Endothelial cell of umbilical vein (primary cell): Measurements from ENCODE around the gene COL16A1. TPM values are rescaled to one million over a fixed set of nuclear protein-coding genes. Genes with fewer than 3 reads are reported as not detected.

Source experiments
- BruUV-seq: library from RNA; stranded (reverse); fragments of 400-500 nt; replicated peaks from 2 replicates; lab custom pipeline; 2021; lab: Mats Ljungman, UMichigan
- CTCF ChIA-PET: fragments of 300-600, 350-600 bp; sonication (Branson Sonifier 250); formaldehyde crosslinking; loops from one replicate; lab custom pipeline; 2021; ENCODE audit warnings: antibody characterized with exemption, inconsistent platforms; lab: Charles Lee
- POLR2A ChIA-PET: fragments of 300-600, 350-600 bp; sonication (Branson Sonifier 250); formaldehyde crosslinking; loops from one replicate; lab custom pipeline; 2021; ENCODE audit warnings: antibody characterized with exemption, inconsistent platforms; lab: Charles Lee
- DNase-seq: peaks from one replicate; pipeline ENCODE4 v3.0.0-alpha.2; 2011; ENCODE audit warnings: low read depth, low spot score
- FAIRE-seq: peaks from 2 replicates; lab custom pipeline; 2011; peaks lifted over from hg19 to GRCh38; lab: Jason Lieb, UNC
- H2AFZ ChIP-seq: 2 replicates; pipeline ENCODE4 v1.6.0; 2012; ENCODE audit warnings: low read depth, low read length, control low read depth, inconsistent platforms
- H3K27ac ChIP-seq: 2 replicates; pipeline ENCODE4 v1.5.1; 2011; ENCODE audit warnings: low read depth, mild to moderate bottlenecking, control low read depth, low read length, moderate library complexity; ENCODE audit not compliant: insufficient read depth
- H3K27me3 ChIP-seq, 2 experiments: 2 replicates each; pipeline versions ENCODE4 v1.6.0 to v1.6.1; 2011; ENCODE audit warnings: low read length in 2 of 2, mixed read lengths in 1 of 2; ENCODE audit not compliant: control insufficient read depth in 2 of 2, insufficient read depth in 2 of 2
- H3K36me3 ChIP-seq, 2 experiments: 2 replicates in 1 of 2; 3 replicates in 1 of 2; pipeline ENCODE4 v1.5.1; 2011; ENCODE audit warnings: low read length in 2 of 2, mild to moderate bottlenecking in 1 of 2, moderate library complexity in 1 of 2; ENCODE audit not compliant: control insufficient read depth in 2 of 2, insufficient read depth in 2 of 2; ENCODE audit errors: extremely low read depth in 1 of 2
- H3K4me1 ChIP-seq: 3 replicates; pipeline ENCODE4 v1.5.1; 2011; ENCODE audit warnings: mild to moderate bottlenecking, low read length; ENCODE audit not compliant: control insufficient read depth, insufficient read depth; ENCODE audit errors: extremely low read depth
- H3K4me2 ChIP-seq: 2 replicates; pipeline ENCODE4 v1.6.1; 2011; ENCODE audit warnings: low read length, control low read depth, mixed read lengths; ENCODE audit not compliant: insufficient read depth
- H3K4me3 ChIP-seq, 3 experiments: fragments of 200-600 bp in 1 of 3; sonication (generic), shearing (Covaris generic) in 1 of 3; replicated peaks in 1 of 3; 2 replicates each; pipeline ENCODE4 v1.5.1; 2011 to 2016; ENCODE audit warnings: control low read depth in 3 of 3, low read length in 3 of 3, mild to moderate bottlenecking in 2 of 3, inconsistent platforms in 1 of 3, low read depth in 1 of 3, moderate library complexity in 1 of 3; ENCODE audit not compliant: insufficient read depth in 1 of 3
- H3K79me2 ChIP-seq: 2 replicates; pipeline ENCODE4 v1.6.0; 2012; ENCODE audit warnings: low read length, inconsistent platforms; ENCODE audit not compliant: control insufficient read depth, insufficient read depth
- H3K9ac ChIP-seq: replicated peaks from 2 replicates; pipeline ENCODE3; 2011; ENCODE audit warnings: low read length, control low read depth; ENCODE audit not compliant: insufficient read depth; ENCODE audit errors: extremely low read depth
- H3K9me1 ChIP-seq: replicated peaks from 3 replicates; pipeline ENCODE4 v1.6.0; 2011; ENCODE audit warnings: mild to moderate bottlenecking, low read length; ENCODE audit not compliant: control insufficient read depth, insufficient read depth; ENCODE audit errors: extremely low read depth
- H3K9me3 ChIP-seq: replicated peaks from 2 replicates; pipeline ENCODE4 v1.5.1; 2012; ENCODE audit warnings: low read length, inconsistent platforms; ENCODE audit not compliant: control insufficient read depth, insufficient read depth
- H4K20me1 ChIP-seq: replicated peaks from 2 replicates; pipeline ENCODE3; 2011; ENCODE audit warnings: mild to moderate bottlenecking, low read length; ENCODE audit not compliant: control insufficient read depth, insufficient read depth; ENCODE audit errors: extremely low read depth
- EZH2 ChIP-seq: IDR thresholded peaks from 2 replicates; pipeline ENCODE4 v1.6.1; 2012; ENCODE audit warnings: borderline replicate concordance, low read depth, mild to moderate bottlenecking, moderate library complexity, low read length, inconsistent platforms; ENCODE audit not compliant: severe bottlenecking
- FOS ChIP-seq: IDR thresholded peaks from 2 replicates; pipeline ENCODE4 v1.6.1; 2011; ENCODE audit warnings: mild to moderate bottlenecking, low read length, moderate library complexity, borderline replicate concordance; ENCODE audit not compliant: insufficient read depth
- GATA2 ChIP-seq: IDR thresholded peaks from 2 replicates; pipeline ENCODE4 v1.7.0; 2011; ENCODE audit warnings: low read depth, mild to moderate bottlenecking, moderate library complexity, mixed read lengths, low read length; ENCODE audit not compliant: insufficient read length, insufficient read depth
- JUN ChIP-seq: IDR thresholded peaks from 2 replicates; pipeline ENCODE4 v1.6.1; 2011; ENCODE audit warnings: borderline replicate concordance, low read depth; ENCODE audit not compliant: insufficient read length, insufficient read depth
- MYC ChIP-seq: IDR thresholded peaks from one replicate; pipeline ENCODE4 v1.6.1; 2011; ENCODE audit warnings: mild to moderate bottlenecking, low read depth, low read length
- POLR2A ChIP-seq: IDR thresholded peaks from 2 replicates; pipeline ENCODE4 v1.6.1; 2012; ENCODE audit warnings: low read depth, mild to moderate bottlenecking, control low read depth, low read length
- POLR2AphosphoS5 ChIP-seq: IDR thresholded peaks from 2 replicates; pipeline ENCODE4 v1.6.1; 2012; ENCODE audit warnings: low read depth, mild to moderate bottlenecking, control low read depth, low read length, moderate library complexity; ENCODE audit not compliant: insufficient read depth
- dilution Hi-C: fragments of 300-500 bp; cut with MboI; formaldehyde crosslinking; loops from one replicate; pipeline ENCODE4 v1.15.0; 2019; ENCODE audit warnings: low sequenced_read_pairs; ENCODE audit not compliant: extremely low pct_ligation_motif_present
- intact Hi-C: fragments of 100-400 bp; cut with micrococcal nuclease; formaldehyde crosslinking; loops from one replicate; pipeline ENCODE4 v1.10.0; 2022
- polyA plus RNA-seq, 4 experiments: library from polyadenylated mRNA; depleted of rRNA in 3 of 4; stranded (reverse) in 3 of 4; unstranded in 1 of 4; fragments of >200 nt; gene quantifications; 2 replicates each; pipeline versions ENCODE4 v1.2.1 to v1.2.3, GENCODE V29; 2011 to 2012; ENCODE audit warnings: missing spikeins in 1 of 4
- total RNA-seq: library from RNA; stranded (reverse); gene quantifications from 2 replicates; pipeline ENCODE4 v1.2.3, GENCODE V29; 2021
- TF ChIP-seq, protein P1 (sequence below): IDR thresholded peaks from 2 replicates; pipeline ENCODE4 v1.6.1; 2011; ENCODE audit not compliant: insufficient read depth, insufficient read length
- TF ChIP-seq, protein P2 (sequence below), 2 donors: IDR thresholded peaks; 1 replicate in 1 of 2; 2 replicates in 1 of 2; pipeline ENCODE4 v1.5.1; 2011; ENCODE audit warnings: low read length in 2 of 2, mild to moderate bottlenecking in 2 of 2, moderate library complexity in 2 of 2, control low read depth in 1 of 2, inconsistent platforms in 1 of 2, low read depth in 1 of 2; ENCODE audit not compliant: insufficient read depth in 1 of 2; ENCODE audit errors: extremely low read depth in 1 of 2

The COL16A1 gene
- total and polyA plus RNA-seq, 2 donors (not counting 3 experiments of a cell fraction or from before 2014, with no cell fraction given) = 0.68 to 1.2 TPM

DNA sequence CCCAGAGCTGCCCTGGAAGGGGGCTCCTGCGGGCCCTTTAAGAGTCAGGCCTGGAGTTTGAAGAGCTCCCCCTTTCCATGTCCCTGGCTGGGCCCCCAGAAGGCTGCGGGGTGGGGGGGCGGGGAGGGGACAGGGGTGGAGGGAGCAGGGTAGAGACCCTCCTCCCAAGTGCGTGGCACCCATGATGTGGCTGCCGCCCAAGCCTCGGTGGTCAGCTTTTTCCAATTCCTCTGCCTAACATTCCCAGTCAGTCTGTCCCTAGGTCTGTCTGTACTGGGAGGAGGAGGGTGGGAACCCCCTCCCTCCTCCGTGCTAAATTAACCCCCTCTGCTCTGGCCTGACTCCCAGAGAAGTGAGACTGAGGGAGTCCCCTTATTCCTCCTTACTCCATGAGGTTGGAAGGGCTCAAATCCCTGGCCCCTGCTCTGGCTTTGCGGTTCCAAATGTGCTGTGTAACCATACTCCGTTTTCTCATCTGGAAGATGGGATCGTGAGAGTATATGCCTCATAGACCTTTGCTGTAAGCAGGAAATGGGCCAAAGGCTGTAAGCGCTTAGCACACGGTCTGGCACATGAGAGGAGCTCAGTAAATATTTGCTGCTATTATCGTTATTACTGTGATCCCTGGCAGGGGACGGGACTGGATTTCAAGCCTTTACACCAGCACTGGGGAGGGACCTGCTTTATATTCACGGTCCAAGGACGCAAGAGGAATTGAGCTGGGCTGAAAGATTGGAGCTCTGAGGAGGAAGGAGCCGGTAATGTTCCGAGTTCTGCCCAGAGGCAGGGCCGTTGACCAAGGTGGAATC, 658 bp upstream of the COL16A1 start:
- Histone ChIP-seq H3K4me1 (peaks cover 9% of the 10 kb centered on the region), H3K9me3 (no peaks in the 10 kb centered on the region), H3K9ac (no peak overlapping the region), H3K9me1 (no peaks in the 10 kb centered on the region), H3K79me2 (no peaks in the 10 kb centered on the region), H3K36me3 (no peaks in the 10 kb centered on the region), H3K4me2 (no peak overlapping the region), H3K4me3 (no peak overlapping the region), H3K27me3 (peaks cover 0 to 3% of the 10 kb centered on the region in 2 experiments), H2AFZ (no peak overlapping the region), H4K20me1 (no peaks in the 10 kb centered on the region), H3K27ac (no peak overlapping the region)
- TF ChIP-seq, protein P1, sequence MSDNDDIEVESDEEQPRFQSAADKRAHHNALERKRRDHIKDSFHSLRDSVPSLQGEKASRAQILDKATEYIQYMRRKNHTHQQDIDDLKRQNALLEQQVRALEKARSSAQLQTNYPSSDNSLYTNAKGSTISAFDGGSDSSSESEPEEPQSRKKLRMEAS = no peak
- TF ChIP-seq GATA2 (no peak), FOS (no peak), POLR2A (no peak)
- ChIA-PET CTCF (interaction anchor here (0.9 to 6.2 kb wide), 10 partner anchors 8 to 84 kb away, joined by 3 to 46 read pairs (median 8); no protein-coding TSS in a partner anchor), POLR2A (interaction anchor here (0.6 to 1.5 kb wide), 2 partner anchors 7 to 10 kb away, joined by 3 read pairs; no protein-coding TSS in a partner anchor)
- no peak for FAIRE-seq
- BruUV-seq = no TSS peak
- no peak for DNase-seq
- intact Hi-C loops = loop anchor here (2.0 kb wide), 1 partner anchor 16 kb away; no protein-coding TSS in a partner anchor
- dilution Hi-C loops = no loop called here

DNA sequence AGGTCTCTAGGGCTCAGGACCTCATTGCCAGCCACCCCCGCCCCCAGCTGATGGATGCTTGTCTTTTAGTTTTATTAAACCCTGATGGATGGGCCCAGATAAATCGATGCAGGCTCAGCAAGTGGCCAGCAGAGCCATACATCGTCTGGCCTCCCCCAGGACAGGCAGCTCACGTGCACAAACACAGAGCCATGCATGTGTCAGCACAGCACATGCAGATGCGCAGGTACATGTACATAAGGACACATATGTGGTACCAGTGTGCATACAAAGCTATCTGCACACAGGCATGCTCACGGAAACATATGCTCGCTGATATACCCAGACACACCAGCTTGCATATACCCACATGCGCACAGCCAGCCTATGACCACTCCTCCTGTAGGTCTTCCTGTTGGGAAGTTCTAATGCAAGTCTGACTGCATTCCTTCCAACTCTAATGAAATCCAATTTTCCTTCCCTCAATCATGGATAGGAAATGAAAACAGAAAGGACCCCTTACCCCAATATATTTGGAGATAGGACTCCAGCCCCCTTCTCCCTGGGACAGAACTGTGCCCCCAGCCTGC, 897 bp downstream of the COL16A1 start:
- no peak overlapping the region for H3K4me3 ChIP-seq
- no peak overlapping the region for H3K9ac ChIP-seq
- no peaks in the 10 kb centered on the region for H3K9me3 ChIP-seq
- intact Hi-C loops = no loop called here
- ChIA-PET POLR2A (interaction anchor here (1.5 kb wide), 1 partner anchor 9 kb away, joined by 3 read pairs; no protein-coding TSS in a partner anchor), CTCF (interaction anchor here (1.4 to 6.2 kb wide), 5 partner anchors 13 to 86 kb away, joined by 4 to 46 read pairs (median 14); no protein-coding TSS in a partner anchor)
- H3K9me1 ChIP-seq = no peaks in the 10 kb centered on the region
- no peak overlapping the region for H2AFZ ChIP-seq
- TF ChIP-seq, protein P2, sequence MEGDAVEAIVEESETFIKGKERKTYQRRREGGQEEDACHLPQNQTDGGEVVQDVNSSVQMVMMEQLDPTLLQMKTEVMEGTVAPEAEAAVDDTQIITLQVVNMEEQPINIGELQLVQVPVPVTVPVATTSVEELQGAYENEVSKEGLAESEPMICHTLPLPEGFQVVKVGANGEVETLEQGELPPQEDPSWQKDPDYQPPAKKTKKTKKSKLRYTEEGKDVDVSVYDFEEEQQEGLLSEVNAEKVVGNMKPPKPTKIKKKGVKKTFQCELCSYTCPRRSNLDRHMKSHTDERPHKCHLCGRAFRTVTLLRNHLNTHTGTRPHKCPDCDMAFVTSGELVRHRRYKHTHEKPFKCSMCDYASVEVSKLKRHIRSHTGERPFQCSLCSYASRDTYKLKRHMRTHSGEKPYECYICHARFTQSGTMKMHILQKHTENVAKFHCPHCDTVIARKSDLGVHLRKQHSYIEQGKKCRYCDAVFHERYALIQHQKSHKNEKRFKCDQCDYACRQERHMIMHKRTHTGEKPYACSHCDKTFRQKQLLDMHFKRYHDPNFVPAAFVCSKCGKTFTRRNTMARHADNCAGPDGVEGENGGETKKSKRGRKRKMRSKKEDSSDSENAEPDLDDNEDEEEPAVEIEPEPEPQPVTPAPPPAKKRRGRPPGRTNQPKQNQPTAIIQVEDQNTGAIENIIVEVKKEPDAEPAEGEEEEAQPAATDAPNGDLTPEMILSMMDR (IDR thresholded peaks at IDR 0.05; ENCODE audit: extremely low read depth in 1 of 2, insufficient read depth in 1 of 2, low read depth in 1 of 2, low read length in 2 of 2) = no peak
- TF ChIP-seq FOS = no peak
- TF ChIP-seq POLR2AphosphoS5 = no peak
- no peak for TF ChIP-seq MYC
- no peak for TF ChIP-seq JUN
- TF ChIP-seq EZH2 = no peak
- no peak for TF ChIP-seq POLR2A
- TF ChIP-seq, protein P1 = no peak
- no peaks in the 10 kb centered on the region for H3K79me2 ChIP-seq
- no peak for FAIRE-seq
- dilution Hi-C loops = no loop called here
- peaks cover 0 to 3% of the 10 kb centered on the region in 2 experiments for H3K27me3 ChIP-seq
- no peak for DNase-seq
- no peaks in the 10 kb centered on the region for H3K36me3 ChIP-seq
- no peak overlapping the region for H3K27ac ChIP-seq
- H3K4me2 ChIP-seq = no peak overlapping the region
- peaks cover 9% of the 10 kb centered on the region for H3K4me1 ChIP-seq
- H4K20me1 ChIP-seq = no peaks in the 10 kb centered on the region
- no TSS peak for BruUV-seq
